ENCODE data around the gene DOCK4. TPM values are rescaled to one million over a fixed set of nuclear protein-coding genes. Genes with fewer than 3 reads are reported as not detected.

The DOCK4 gene
- polyA plus RNA-seq, 1 donor (not counting 4 experiments of a cell fraction or from before 2014, with no cell fraction given) = 13.9 TPM

GRCh38 chr7:111990643-111991042 lies 215.6 kb downstream of the DOCK4 start:
- Histone ChIP-seq H3K4me3 (ENCODE audit: control insufficient read depth in 2 of 3, extremely low read depth in 1 of 3, insufficient read depth in 2 of 3, low read depth in 1 of 3, low read length in 3 of 3) (no peak overlapping the region), H4K20me1 (ENCODE audit: control insufficient read depth, extremely low read depth, insufficient read depth, low read length) (no peaks in the 10 kb centered on the region), H3K27ac (ENCODE audit: control insufficient read depth, insufficient read depth, low read length) (no peak overlapping the region), H3K9me3 (ENCODE audit: control insufficient read depth, low read depth, low read length) (no peaks in the 10 kb centered on the region), H3K27me3 (ENCODE audit: control insufficient read depth, extremely low read depth, insufficient read depth, low read length) (no peaks in the 10 kb centered on the region), H3K79me2 (ENCODE audit: control insufficient read depth, insufficient read depth, low read length) (no peaks in the 10 kb centered on the region), H3K9ac (ENCODE audit: control insufficient read depth, extremely low read depth, insufficient read depth, low read length) (no peak overlapping the region), H3K4me1 (ENCODE audit: control insufficient read depth, extremely low read depth, insufficient read depth, low read length) (peaks cover 14% of the 10 kb centered on the region), H2AFZ (ENCODE audit: control insufficient read depth, low read length) (no peak overlapping the region), H3K9me1 (ENCODE audit: control insufficient read depth, extremely low read depth, insufficient read depth, low read length) (no peaks in the 10 kb centered on the region), H3K36me3 (ENCODE audit: control insufficient read depth in 2 of 2, extremely low read depth in 1 of 2, insufficient read depth in 2 of 2, low read length in 2 of 2) (peaks cover 3 to 4% of the 10 kb centered on the region in 2 experiments), H3K4me2 (ENCODE audit: control insufficient read depth, extremely low read depth, insufficient read depth, low read depth, low read length) (no peak overlapping the region)
- dilution Hi-C loops (cut with MboI; ENCODE audit: extremely low pct_ligation_motif_present, low sequenced_read_pairs) = no loop called here
- FAIRE-seq = no peak
- no peak for DNase-seq (ENCODE audit: low read depth, low spot score)
- TF ChIP-seq CTCF (optimal IDR thresholded peaks at IDR 0.05 in 1 of 3, IDR thresholded peaks at IDR 0.05 in 1 of 3, conservative IDR thresholded peaks at IDR 0.05 in 1 of 3; ENCODE audit: extremely low read depth in 1 of 3, insufficient read depth in 2 of 3, low read length in 3 of 3) = no peak
- TF ChIP-seq EZH2 (IDR thresholded peaks at IDR 0.05; ENCODE audit: low read length) = no peak

DNA sequence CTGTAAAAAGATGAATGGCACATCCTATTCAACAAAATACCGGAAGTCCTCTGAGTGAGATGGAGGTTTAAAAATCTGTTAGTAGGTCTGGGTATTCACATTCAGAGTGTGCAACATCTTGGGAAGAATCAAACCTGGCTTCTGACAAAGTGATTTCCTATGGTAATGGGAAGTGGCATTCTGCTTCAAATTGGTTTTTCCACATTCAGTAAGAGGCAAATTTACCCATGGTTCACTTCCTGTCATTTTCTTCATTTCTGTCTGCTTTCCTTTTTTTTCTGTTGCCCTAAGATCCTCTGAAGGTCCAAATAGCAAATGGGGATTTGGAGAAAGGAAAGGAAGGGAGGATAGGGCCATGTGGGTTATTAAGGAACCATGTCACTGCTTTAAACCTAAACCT lies 218.3 kb downstream of the DOCK4 start:
- H3K27ac ChIP-seq (ENCODE audit: control insufficient read depth, insufficient read depth, low read length) = no peak overlapping the region
- H3K9ac ChIP-seq (ENCODE audit: control insufficient read depth, extremely low read depth, insufficient read depth, low read length) = no peak overlapping the region
- no peaks in the 10 kb centered on the region for H4K20me1 ChIP-seq (ENCODE audit: control insufficient read depth, extremely low read depth, insufficient read depth, low read length)
- DNase-seq (ENCODE audit: low read depth, low spot score) (no peak), FAIRE-seq (no peak)
- TF ChIP-seq EZH2 (IDR thresholded peaks at IDR 0.05; ENCODE audit: low read length) = no peak
- no peak for TF ChIP-seq CTCF (optimal IDR thresholded peaks at IDR 0.05 in 1 of 3, IDR thresholded peaks at IDR 0.05 in 1 of 3, conservative IDR thresholded peaks at IDR 0.05 in 1 of 3; ENCODE audit: extremely low read depth in 1 of 3, insufficient read depth in 2 of 3, low read length in 3 of 3)
- dilution Hi-C loops (cut with MboI; ENCODE audit: extremely low pct_ligation_motif_present, low sequenced_read_pairs) = no loop called here
- H3K4me1 ChIP-seq (ENCODE audit: control insufficient read depth, extremely low read depth, insufficient read depth, low read length) = peaks cover 14% of the 10 kb centered on the region
- no peak overlapping the region for H3K4me3 ChIP-seq (ENCODE audit: control insufficient read depth in 2 of 3, extremely low read depth in 1 of 3, insufficient read depth in 2 of 3, low read depth in 1 of 3, low read length in 3 of 3)
- H3K36me3 ChIP-seq (ENCODE audit: control insufficient read depth in 2 of 2, extremely low read depth in 1 of 2, insufficient read depth in 2 of 2, low read length in 2 of 2) = peaks cover 3 to 4% of the 10 kb centered on the region in 2 experiments
- H3K27me3 ChIP-seq (ENCODE audit: control insufficient read depth, extremely low read depth, insufficient read depth, low read length) = no peaks in the 10 kb centered on the region
- H3K9me1 ChIP-seq (ENCODE audit: control insufficient read depth, extremely low read depth, insufficient read depth, low read length) = no peaks in the 10 kb centered on the region
- H3K4me2 ChIP-seq (ENCODE audit: control insufficient read depth, extremely low read depth, insufficient read depth, low read depth, low read length) = no peak overlapping the region
- H2AFZ ChIP-seq (ENCODE audit: control insufficient read depth, low read length) = no peak overlapping the region
- H3K9me3 ChIP-seq (ENCODE audit: control insufficient read depth, low read depth, low read length) = no peaks in the 10 kb centered on the region
- H3K79me2 ChIP-seq (ENCODE audit: control insufficient read depth, insufficient read depth, low read length) = no peaks in the 10 kb centered on the region
